Fibroblast of lung (primary cell): ENCODE measurements around the gene PDE5A. TPM values are rescaled to one million over a fixed set of nuclear protein-coding genes. Genes with fewer than 3 reads are reported as not detected.

ENCODE experiments used
- DNase-seq, 2 donors: peaks; one replicate each; pipeline versions ENCODE4 v3.0.0 to v3.0.0-alpha.2; 2010; ENCODE audit warnings: low read depth in 2 of 2
- H2AFZ ChIP-seq: 2 replicates; pipeline ENCODE4 v1.5.1; 2012; ENCODE audit warnings: low read length, control low read depth, inconsistent platforms
- H3K27ac ChIP-seq: 2 replicates; pipeline ENCODE4 v1.5.1; 2011; ENCODE audit warnings: low read length, control low read depth; ENCODE audit not compliant: insufficient read depth
- H3K27me3 ChIP-seq: 2 replicates; pipeline ENCODE4 v1.5.1; 2011; ENCODE audit warnings: mild to moderate bottlenecking, low read length; ENCODE audit not compliant: control insufficient read depth, insufficient read depth
- H3K36me3 ChIP-seq: 2 replicates; pipeline ENCODE4 v1.5.1; 2011; ENCODE audit warnings: low read length; ENCODE audit not compliant: control insufficient read depth, insufficient read depth
- H3K4me1 ChIP-seq: 2 replicates; pipeline ENCODE4 v1.5.1; 2011; ENCODE audit warnings: low read length; ENCODE audit not compliant: control insufficient read depth, insufficient read depth; ENCODE audit errors: extremely low read depth
- H3K4me2 ChIP-seq: 2 replicates; pipeline ENCODE4 v1.5.1; 2011; ENCODE audit warnings: low read length, control low read depth; ENCODE audit not compliant: insufficient read depth; ENCODE audit errors: extremely low read depth
- H3K4me3 ChIP-seq, 4 experiments: fragments of 200-600 bp in 1 of 4; sonication (generic) in 1 of 4; replicated peaks in 1 of 4; 2 replicates each; pipeline ENCODE4 v1.5.1; 2011 to 2016; ENCODE audit warnings: low read length in 4 of 4, low read depth in 3 of 4, mild to moderate bottlenecking in 3 of 4, control low read depth in 2 of 4, inconsistent platforms in 1 of 4, mixed read lengths in 1 of 4; ENCODE audit not compliant: insufficient read depth in 1 of 4; ENCODE audit errors: control extremely low read depth in 1 of 4
- H3K79me2 ChIP-seq: 2 replicates; pipeline ENCODE4 v1.5.1; 2012; ENCODE audit warnings: mild to moderate bottlenecking, low read length, inconsistent platforms; ENCODE audit not compliant: control insufficient read depth, insufficient read depth
- H3K9ac ChIP-seq: 2 replicates; pipeline ENCODE4 v1.5.1; 2011; ENCODE audit warnings: mild to moderate bottlenecking, low read length, control low read depth; ENCODE audit not compliant: insufficient read depth
- H3K9me3 ChIP-seq: 2 replicates; pipeline ENCODE4 v1.5.1; 2012; ENCODE audit warnings: low read depth, low read length; ENCODE audit not compliant: control insufficient read depth, insufficient read depth
- H4K20me1 ChIP-seq: 2 replicates; pipeline ENCODE4 v1.5.1; 2011; ENCODE audit warnings: low read length; ENCODE audit not compliant: control insufficient read depth, insufficient read depth; ENCODE audit errors: extremely low read depth
- CTCF ChIP-seq, 2 donors: IDR thresholded peaks in 1 of 2; conservative IDR thresholded peaks in 1 of 2; 1 replicate in 1 of 2; 2 replicates in 1 of 2; pipeline ENCODE4 v1.5.1; 2011 to 2012; ENCODE audit warnings: low read length in 2 of 2, control low read depth in 1 of 2, inconsistent platforms in 1 of 2, low read depth in 1 of 2, mild to moderate bottlenecking in 1 of 2
- EZH2 ChIP-seq: IDR thresholded peaks from 2 replicates; pipeline ENCODE4 v1.5.1; 2012; ENCODE audit warnings: low read length, control low read depth, mild to moderate bottlenecking; ENCODE audit errors: missing control alignments
- polyA plus RNA-seq, 2 donors: library from polyadenylated mRNA; depleted of rRNA in 1 of 2; stranded (reverse) in 1 of 2; unstranded in 1 of 2; fragments of >200 nt; gene quantifications; 2 replicates each; pipeline ENCODE4 v1.2.1, GENCODE V29; 2011 to 2012; ENCODE audit warnings: missing spikeins in 1 of 2
- total RNA-seq: library from RNA; depleted of rRNA; stranded (reverse); fragments of >200 nt; gene quantifications from 2 replicates; pipeline ENCODE4 v1.2.1, GENCODE V29; 2014

Gene PDE5A
- total and polyA plus RNA-seq, 2 donors (not counting 1 experiment from before 2014, with no cell fraction given): 197 to 832 TPM

- no peaks in the 10 kb centered on the region for H3K9me3 ChIP-seq
- peaks cover 3% of the 10 kb centered on the region for H4K20me1 ChIP-seq
- H3K36me3 ChIP-seq: peaks cover 13% of the 10 kb centered on the region
- H3K4me1 ChIP-seq: no peaks in the 10 kb centered on the region
- no peak overlapping the region for H3K27ac ChIP-seq
- H2AFZ ChIP-seq: no peak overlapping the region
- no peaks in the 10 kb centered on the region for H3K27me3 ChIP-seq
- TF ChIP-seq EZH2 (no peak), CTCF (conservative IDR thresholded peaks at IDR 0.05 in 1 of 2, IDR thresholded peaks at IDR 0.05 in 1 of 2; ENCODE audit: low read depth in 1 of 2, low read length in 2 of 2) (no peak)
- DNase-seq: no peak
- H3K4me3 ChIP-seq: no peak overlapping the region
- H3K9ac ChIP-seq: no peak overlapping the region
- no peak overlapping the region for H3K4me2 ChIP-seq
- peaks cover 45% of the 10 kb centered on the region for H3K79me2 ChIP-seq
These were observed 48.3 kb downstream of the PDE5A start for GRCh38 chr4:119580293-119580692.

- TF ChIP-seq EZH2 (no peak), CTCF (conservative IDR thresholded peaks at IDR 0.05 in 1 of 2, IDR thresholded peaks at IDR 0.05 in 1 of 2; ENCODE audit: low read depth in 1 of 2, low read length in 2 of 2) (no peak)
- H3K9me3 ChIP-seq: no peaks in the 10 kb centered on the region
- H3K4me1 ChIP-seq: no peaks in the 10 kb centered on the region
- no peak overlapping the region for H3K4me3 ChIP-seq
- H3K36me3 ChIP-seq: peaks cover 13% of the 10 kb centered on the region
- H3K27ac ChIP-seq: no peak overlapping the region
- H3K27me3 ChIP-seq: no peaks in the 10 kb centered on the region
- H2AFZ ChIP-seq: no peak overlapping the region
- H4K20me1 ChIP-seq: peaks cover 3% of the 10 kb centered on the region
- no peak overlapping the region for H3K9ac ChIP-seq
- no peak for DNase-seq
- H3K79me2 ChIP-seq: peaks cover 43% of the 10 kb centered on the region
- no peak overlapping the region for H3K4me2 ChIP-seq
These were observed 48.8 kb downstream of the PDE5A start for GRCh38 chr4:119579823-119580222.

DNA sequence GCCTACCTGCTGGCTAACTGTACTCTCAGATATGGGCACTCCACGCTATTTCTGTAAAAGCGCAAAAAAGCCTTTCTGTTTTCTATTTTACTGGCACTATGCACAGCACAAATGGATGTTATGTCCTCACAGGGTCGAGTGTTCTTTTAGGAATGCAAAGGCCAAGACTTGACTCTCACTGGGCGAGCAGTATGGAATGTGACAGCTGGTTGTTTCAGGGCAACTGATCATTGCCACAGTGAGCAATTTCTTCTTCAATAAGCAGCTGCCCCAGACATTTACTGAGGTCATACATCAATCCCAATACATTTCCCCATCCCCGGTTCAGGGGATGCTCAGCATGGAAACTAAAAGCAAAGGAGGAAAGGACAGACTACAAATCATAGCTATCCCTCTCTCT lies 58.2 kb downstream of the PDE5A start:
- H3K4me1 ChIP-seq: peaks cover 8% of the 10 kb centered on the region
- H3K27me3 ChIP-seq: no peaks in the 10 kb centered on the region
- peak overlapping the region; percentile 72 for H3K4me2 ChIP-seq
- peak overlapping the region in 2 of 4 experiments; percentile 7 to 14 for H3K4me3 ChIP-seq
- peaks cover 10% of the 10 kb centered on the region for H3K36me3 ChIP-seq
- peak; percentile 72 to 74 for DNase-seq
- H3K79me2 ChIP-seq: peaks cover 58% of the 10 kb centered on the region
- H3K9me3 ChIP-seq: no peaks in the 10 kb centered on the region
- TF ChIP-seq CTCF (conservative IDR thresholded peaks at IDR 0.05 in 1 of 2, IDR thresholded peaks at IDR 0.05 in 1 of 2; ENCODE audit: low read depth in 1 of 2, low read length in 2 of 2): no peak
- TF ChIP-seq EZH2: no peak
- no peak overlapping the region for H3K9ac ChIP-seq
- no peak overlapping the region for H2AFZ ChIP-seq
- H3K27ac ChIP-seq: peak overlapping the region; percentile 65
- H4K20me1 ChIP-seq: peaks cover 8% of the 10 kb centered on the region
